Prostate gland (tissue), 2 donors: Measurements from ENCODE around the gene ADGRG7. TPM values are rescaled to one million over a fixed set of nuclear protein-coding genes. Genes with fewer than 3 reads are reported as not detected.

Experiments
- DNase-seq: peaks from one replicate; pipeline ENCODE4 v3.0.0-alpha.2; 2019; ENCODE audit warnings: low spot score
- H3K27ac ChIP-seq, 2 donors: fragments of 200-600 bp; sonication (generic); 2 replicates each; pipeline ENCODE4 v1.5.1; 2017 to 2019
- H3K27me3 ChIP-seq: fragments of 200-600 bp; sonication (generic); replicated peaks from 2 replicates; pipeline ENCODE4 v1.5.1; 2019; ENCODE audit not compliant: insufficient read depth
- H3K36me3 ChIP-seq, 2 donors: fragments of 200-600 bp; sonication (generic); 1 replicate in 1 of 2; 2 replicates in 1 of 2; pipeline versions ENCODE4 v1.5.1 to v1.8.1; 2017 to 2019
- H3K4me1 ChIP-seq: fragments of 200-600 bp; sonication (generic); replicated peaks from 2 replicates; pipeline ENCODE4 v1.5.1; 2019
- H3K4me3 ChIP-seq, 2 donors: fragments of 200-600 bp; sonication (generic); 2 replicates each; pipeline ENCODE4 v1.5.1; 2017 to 2019
- H3K9me3 ChIP-seq: fragments of 200-600 bp; sonication (generic); 2 replicates; pipeline ENCODE4 v1.5.1; 2017
- CTCF ChIP-seq, 4 experiments: fragments of 200-600 bp in 2 of 4; fragments of 450-650 bp in 2 of 4; sonication (generic) in 2 of 4; IDR thresholded peaks; 1 replicate in 3 of 4; 2 replicates in 1 of 4; pipeline ENCODE4 v1.5.1; 2016 to 2019; ENCODE audit warnings: antibody characterized with exemption in 4 of 4, mild to moderate bottlenecking in 2 of 4, moderate library complexity in 2 of 4
- POLR2A ChIP-seq: fragments of 450-650 bp; IDR thresholded peaks from one replicate; pipeline ENCODE4 v1.6.1; 2016; ENCODE audit warnings: antibody characterized with exemption, mild to moderate bottlenecking
- POLR2AphosphoS5 ChIP-seq: sonication (generic); formaldehyde crosslinking; IDR thresholded peaks from one replicate; pipeline ENCODE4 v1.6.1; 2017; ENCODE audit warnings: antibody characterized with exemption
- WGBS: methylation state at CpG from one replicate; pipeline ENCODE4 v1.1.5; 2018; 5-methylcytosine and 5-hydroxymethylcytosine counted together
- intact Hi-C: fragments of 100-400 bp; cut with DNase I; formaldehyde crosslinking; loops from one replicate; pipeline ENCODE4 v1.14.2; 2022
- total RNA-seq, 2 donors: library from RNA; depleted of rRNA; stranded (reverse); fragments of >200 nt; gene quantifications; one replicate each; pipeline ENCODE4 v1.1.0, GENCODE V29; 2016

ADGRG7 gene
- total RNA-seq, 2 donors from 2014 or later: 0.68 TPM; not detected in 1

DNA sequence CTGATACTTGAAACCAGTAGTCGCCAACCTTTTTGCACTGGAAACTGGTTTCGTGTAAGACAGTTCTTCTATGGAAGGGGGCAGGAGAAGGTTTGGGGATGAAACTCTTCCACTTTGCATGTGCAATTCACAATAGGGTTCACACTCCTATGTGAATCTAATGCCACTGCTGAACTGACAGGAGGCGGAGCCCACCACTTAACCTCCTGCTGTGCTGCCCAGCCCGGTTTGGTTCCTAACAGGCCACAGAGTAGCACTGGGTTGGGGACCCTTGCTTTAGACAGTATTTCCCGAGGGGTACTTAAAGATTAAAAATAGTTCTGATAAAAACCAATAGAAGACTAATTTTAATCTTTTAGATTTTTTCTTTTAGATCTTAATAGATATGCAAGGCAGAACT, 111.0 kb downstream of the ADGRG7 start:
- intact Hi-C loops: no loop called here
- no peak for DNase-seq
- no peaks in the 10 kb centered on the region for H3K4me1 ChIP-seq
- H3K4me3 ChIP-seq: no peak overlapping the region
- no peaks in the 10 kb centered on the region for H3K9me3 ChIP-seq
- no peaks in the 10 kb centered on the region for H3K27me3 ChIP-seq
- TF ChIP-seq CTCF (IDR thresholded peaks at IDR 0.05) (no peak), POLR2A (no peak), POLR2AphosphoS5 (no peak)
- no peak overlapping the region for H3K27ac ChIP-seq
- H3K36me3 ChIP-seq: no peaks in the 10 kb centered on the region
- 73% methylated on average over 5 of the region's 5 CpGs for WGBS

DNA sequence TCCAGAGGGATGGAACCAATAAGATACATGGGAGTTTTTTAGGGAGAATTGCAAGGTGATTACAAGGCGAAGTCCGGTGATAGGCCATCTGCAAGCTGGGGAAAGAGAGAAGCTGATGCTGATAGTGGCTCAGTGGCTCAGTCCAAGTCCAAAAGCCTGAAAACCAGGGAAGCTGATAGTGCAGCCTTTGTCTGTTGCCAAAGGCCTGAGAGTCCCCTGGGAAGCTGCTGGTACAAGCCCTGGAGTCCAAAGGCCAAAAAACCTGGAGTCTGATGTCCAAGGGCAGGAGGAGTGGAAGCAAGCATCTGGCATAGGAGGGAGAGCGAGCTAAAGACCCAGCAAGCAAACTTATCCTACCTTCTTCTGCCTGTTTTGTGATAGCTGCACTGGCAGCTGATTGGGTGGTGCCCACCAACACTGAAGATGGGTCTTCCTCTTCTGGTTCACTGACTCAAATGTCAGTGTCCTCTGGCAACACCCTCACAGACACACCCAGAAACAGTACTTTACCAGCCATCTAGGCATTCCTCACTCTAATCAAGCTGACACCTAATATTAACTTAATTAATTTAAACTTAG, 116.6 kb downstream of the ADGRG7 start:
- intact Hi-C loops: no loop called here
- no peaks in the 10 kb centered on the region for H3K9me3 ChIP-seq
- whole genome bisulfite sequencing: 96% methylated on average over 3 of the region's 3 CpGs
- no peaks in the 10 kb centered on the region for H3K4me1 ChIP-seq
- H3K4me3 ChIP-seq: no peak overlapping the region
- no peak overlapping the region for H3K27ac ChIP-seq
- TF ChIP-seq POLR2A (no peak), POLR2AphosphoS5 (no peak), CTCF (IDR thresholded peaks at IDR 0.05) (no peak)
- DNase-seq: no peak
- no peaks in the 10 kb centered on the region for H3K36me3 ChIP-seq
- H3K27me3 ChIP-seq: no peaks in the 10 kb centered on the region

DNA sequence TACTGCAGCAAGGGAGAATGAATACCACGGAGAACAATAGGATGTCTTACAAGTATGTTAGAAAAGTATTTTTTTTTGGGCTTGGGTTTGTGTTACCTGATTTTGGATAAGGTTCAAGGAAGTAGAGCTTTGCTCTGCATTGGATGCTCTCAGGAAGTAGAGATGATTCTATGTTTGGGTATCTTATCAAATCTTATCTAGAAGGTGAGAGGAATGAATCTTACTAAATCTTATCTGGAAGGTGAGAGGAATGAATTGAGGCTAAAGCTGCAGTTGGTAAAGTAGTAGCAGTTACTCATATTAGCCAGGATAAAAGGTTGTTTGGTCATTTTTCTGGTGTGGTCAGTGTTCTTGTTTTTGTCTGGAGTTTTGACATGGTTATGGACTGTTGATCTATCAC, 117.3 kb downstream of the ADGRG7 start:
- Histone ChIP-seq H3K27me3 (no peaks in the 10 kb centered on the region), H3K36me3 (no peaks in the 10 kb centered on the region), H3K4me3 (no peak overlapping the region), H3K9me3 (no peaks in the 10 kb centered on the region), H3K27ac (no peak overlapping the region), H3K4me1 (no peaks in the 10 kb centered on the region)
- WGBS: 78% methylated on average over 1 of the region's 1 CpG
- DNase-seq: no peak
- TF ChIP-seq POLR2AphosphoS5 (no peak), CTCF (IDR thresholded peaks at IDR 0.05) (no peak), POLR2A (no peak)
- intact Hi-C loops: no loop called here

GRCh38 chr3:100730524-100730923, 121.1 kb downstream of the ADGRG7 start:
- Histone ChIP-seq H3K27ac (no peak overlapping the region), H3K4me3 (no peak overlapping the region), H3K4me1 (no peaks in the 10 kb centered on the region), H3K9me3 (no peaks in the 10 kb centered on the region), H3K36me3 (no peaks in the 10 kb centered on the region), H3K27me3 (no peaks in the 10 kb centered on the region)
- DNase-seq: no peak
- no peak for TF ChIP-seq POLR2A
- WGBS: 85% methylated on average over 3 of the region's 3 CpGs
- intact Hi-C loops: no loop called here

- Histone ChIP-seq H3K4me3 (no peak overlapping the region), H3K9me3 (no peaks in the 10 kb centered on the region), H3K27ac (no peak overlapping the region), H3K4me1 (no peaks in the 10 kb centered on the region), H3K27me3 (no peaks in the 10 kb centered on the region), H3K36me3 (no peaks in the 10 kb centered on the region)
- intact Hi-C loops: no loop called here
- TF ChIP-seq POLR2A (no peak), POLR2AphosphoS5 (no peak), CTCF (IDR thresholded peaks at IDR 0.05) (no peak)
- no peak for DNase-seq
- 73% methylated on average over 3 of the region's 3 CpGs for WGBS
Measured at GRCh38 chr3:100732435-100732834, 123.0 kb downstream of the ADGRG7 start.
